ENCODE measurements around the gene CACNB3.

Gene CACNB3

DNA sequence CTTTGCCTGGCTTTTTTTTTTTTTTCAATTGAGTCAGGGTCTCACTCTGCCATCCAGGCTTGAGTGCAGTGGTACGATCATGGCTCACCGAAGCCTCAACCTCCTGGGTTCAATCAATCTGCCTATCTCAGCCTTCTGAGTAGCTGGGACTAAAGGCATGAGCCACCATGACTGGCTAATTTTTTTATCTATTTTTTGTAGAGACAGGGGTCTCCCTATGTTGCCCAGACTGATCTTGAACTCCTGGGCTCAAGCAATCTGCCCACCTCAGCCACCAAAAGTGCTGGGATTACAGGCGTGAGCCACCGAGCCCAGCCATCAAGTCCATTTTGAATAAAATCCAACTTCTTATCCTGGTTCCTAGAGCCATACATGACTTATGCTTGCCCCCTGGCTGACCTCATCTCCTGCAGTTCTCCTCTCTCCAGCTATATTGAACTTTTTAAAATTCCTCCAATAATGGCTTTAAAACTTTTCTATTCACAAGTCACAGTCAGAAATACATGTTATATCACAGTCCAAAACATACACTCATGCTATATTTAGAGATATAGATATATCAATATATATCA lies 57.7 kb downstream of the CACNB3 start:
- DNase-seq (ENCODE audit: low read depth), result no peak
- no peak overlapping the region for H3K4me3 ChIP-seq (ENCODE audit: low read depth, low read length)
- TF ChIP-seq, protein P1, sequence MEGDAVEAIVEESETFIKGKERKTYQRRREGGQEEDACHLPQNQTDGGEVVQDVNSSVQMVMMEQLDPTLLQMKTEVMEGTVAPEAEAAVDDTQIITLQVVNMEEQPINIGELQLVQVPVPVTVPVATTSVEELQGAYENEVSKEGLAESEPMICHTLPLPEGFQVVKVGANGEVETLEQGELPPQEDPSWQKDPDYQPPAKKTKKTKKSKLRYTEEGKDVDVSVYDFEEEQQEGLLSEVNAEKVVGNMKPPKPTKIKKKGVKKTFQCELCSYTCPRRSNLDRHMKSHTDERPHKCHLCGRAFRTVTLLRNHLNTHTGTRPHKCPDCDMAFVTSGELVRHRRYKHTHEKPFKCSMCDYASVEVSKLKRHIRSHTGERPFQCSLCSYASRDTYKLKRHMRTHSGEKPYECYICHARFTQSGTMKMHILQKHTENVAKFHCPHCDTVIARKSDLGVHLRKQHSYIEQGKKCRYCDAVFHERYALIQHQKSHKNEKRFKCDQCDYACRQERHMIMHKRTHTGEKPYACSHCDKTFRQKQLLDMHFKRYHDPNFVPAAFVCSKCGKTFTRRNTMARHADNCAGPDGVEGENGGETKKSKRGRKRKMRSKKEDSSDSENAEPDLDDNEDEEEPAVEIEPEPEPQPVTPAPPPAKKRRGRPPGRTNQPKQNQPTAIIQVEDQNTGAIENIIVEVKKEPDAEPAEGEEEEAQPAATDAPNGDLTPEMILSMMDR (IDR thresholded peaks at IDR 0.05; ENCODE audit: insufficient read depth, low read depth, low read length, missing control alignments), result no peak

Data from GM12865 (cell line).